Stimulated activated CD8-positive, alpha-beta memory T cell treated with anti-CD3 and anti-CD28 coated beads, Interleukin-12 subunit alpha, Interleukin-12 subunit beta, amount 100 ng/mL, for 4 hours (primary cell): ENCODE measurements around the gene FMNL2.

ENCODE experiments used
- DNase-seq: peaks from one replicate; pipeline ENCODE4 v3.0.0-alpha.2; 2020; ENCODE audit warnings: low read depth

FMNL2 gene

GRCh38 chr2:152339556-152340286 lies 4.7 kb downstream of the FMNL2 start:
- DNase-seq = no peak

DNA sequence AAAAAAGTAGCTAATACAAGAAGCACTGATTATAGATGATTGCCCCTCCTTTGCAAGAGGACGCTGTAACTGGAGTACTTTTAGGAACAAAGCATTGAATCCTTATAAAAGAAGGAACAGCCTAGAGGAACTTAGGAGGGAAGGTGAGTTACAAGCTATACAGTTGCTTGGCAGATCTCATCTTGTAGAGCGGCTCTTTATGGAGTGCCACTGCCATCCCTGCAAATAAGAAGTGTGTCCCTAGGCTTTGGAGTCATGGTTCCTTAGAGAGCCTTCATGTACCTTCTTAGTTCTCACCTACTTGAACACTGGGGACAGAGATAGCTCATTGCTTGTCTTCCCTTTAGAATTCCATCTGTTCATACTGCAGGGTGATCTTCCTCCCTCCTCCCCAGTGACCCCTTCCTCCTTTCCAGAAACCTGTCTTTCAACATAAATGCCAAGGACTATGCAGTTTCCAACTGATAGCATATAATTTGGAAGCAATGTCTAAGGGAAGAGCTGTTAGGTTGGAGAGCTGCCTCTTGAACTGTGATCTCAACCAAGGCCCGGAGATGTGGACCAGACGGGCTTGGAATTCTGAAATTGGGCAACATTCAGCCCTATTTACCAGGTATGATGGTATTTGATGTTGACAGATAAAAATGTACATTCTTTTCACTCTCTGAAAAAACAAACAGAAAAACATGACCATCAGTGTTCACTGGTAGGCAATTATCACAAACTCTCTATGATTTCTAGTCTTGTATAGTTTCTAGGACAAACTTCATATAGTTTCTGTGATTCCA lies 7.5 kb downstream of the FMNL2 start:
- no peak for DNase-seq

DNA sequence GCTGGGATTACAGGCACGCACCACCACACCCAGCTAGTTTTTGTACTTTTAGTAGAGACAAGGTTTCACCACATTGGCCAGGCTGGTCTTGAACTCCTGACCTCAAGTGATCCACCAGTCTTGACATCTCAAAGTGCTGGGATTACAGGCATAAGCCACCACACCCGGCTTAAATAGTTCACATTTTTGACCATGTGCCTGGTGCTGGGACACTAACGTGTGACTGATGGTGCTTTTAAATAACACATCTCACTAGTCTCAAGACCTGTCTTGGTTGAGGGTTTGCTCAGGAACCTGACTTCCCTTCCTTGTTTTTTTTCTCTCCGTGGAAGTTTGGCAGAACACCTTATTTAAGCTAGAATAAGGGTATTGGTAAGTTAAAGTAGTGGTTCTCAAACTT lies 8.5 kb downstream of the FMNL2 start:
- DNase-seq = no peak

DNA sequence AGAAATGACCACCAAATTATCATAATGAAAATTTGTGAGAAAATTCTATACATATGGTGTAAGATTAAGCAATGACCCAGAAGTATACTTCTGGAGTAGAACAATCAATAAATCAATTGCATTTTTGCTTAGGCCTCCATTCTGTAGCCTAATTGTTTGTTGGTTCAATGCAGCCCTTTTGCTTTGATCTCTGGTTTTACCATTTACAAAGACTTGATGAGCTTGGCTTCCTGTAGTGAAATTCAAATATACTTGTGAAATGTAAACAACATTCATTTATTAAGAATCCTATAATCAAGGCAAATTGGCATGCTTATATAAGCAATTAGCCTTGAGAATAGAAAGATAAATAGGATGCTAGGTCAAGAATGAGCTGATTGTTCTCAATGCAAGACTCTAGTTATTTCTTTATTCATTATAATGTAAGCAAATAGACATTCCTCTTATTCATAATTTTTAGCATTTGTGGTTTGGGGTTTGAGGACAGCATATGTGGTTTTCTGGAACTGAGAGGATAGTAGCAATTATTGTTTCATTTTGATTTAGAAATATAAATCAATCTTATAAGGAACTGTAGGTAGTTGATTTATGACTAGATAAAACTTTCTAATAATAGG lies 9.7 kb downstream of the FMNL2 start:
- DNase-seq = no peak

DNA sequence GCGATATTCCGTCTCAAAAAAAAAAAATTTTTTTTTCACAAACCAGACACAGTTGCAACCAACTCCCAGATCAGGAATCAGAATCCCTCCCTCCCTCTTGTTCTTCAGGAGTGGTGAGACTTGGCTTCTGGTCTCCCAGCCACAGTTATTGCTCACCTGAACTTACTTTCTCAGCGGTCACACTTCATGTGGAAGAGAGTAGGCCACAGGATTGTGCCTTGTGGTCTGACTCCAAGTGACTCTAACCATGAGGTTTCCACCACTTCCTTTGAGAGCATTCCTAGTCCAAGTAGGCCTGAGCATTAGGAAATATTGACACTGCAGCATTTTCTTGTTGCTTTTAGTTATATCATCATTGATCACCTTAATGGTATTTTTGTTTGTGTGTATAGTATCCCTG lies 12.1 kb downstream of the FMNL2 start:
- no peak for DNase-seq

DNA sequence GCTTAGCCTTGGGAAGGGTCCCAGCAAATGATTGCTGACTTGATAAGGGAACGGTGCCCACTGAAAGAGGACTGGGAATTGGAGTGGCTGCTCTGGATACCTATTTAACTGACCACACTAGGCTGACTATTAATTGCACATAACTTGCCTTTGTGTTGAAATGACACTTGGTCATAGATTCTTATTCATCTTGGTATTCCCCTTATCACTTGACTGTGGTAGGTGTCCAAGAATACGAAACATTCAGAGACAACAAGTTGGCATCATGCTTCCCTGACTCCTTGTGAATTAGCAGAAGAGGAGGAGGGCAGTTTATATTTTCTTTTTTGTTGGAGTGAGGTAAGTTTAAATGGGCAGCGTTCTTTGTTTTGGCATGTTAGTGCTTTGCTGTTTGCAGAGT lies 13.4 kb downstream of the FMNL2 start:
- DNase-seq = no peak

GRCh38 chr2:152349416-152349815 lies 14.4 kb downstream of the FMNL2 start:
- no peak for DNase-seq

DNA sequence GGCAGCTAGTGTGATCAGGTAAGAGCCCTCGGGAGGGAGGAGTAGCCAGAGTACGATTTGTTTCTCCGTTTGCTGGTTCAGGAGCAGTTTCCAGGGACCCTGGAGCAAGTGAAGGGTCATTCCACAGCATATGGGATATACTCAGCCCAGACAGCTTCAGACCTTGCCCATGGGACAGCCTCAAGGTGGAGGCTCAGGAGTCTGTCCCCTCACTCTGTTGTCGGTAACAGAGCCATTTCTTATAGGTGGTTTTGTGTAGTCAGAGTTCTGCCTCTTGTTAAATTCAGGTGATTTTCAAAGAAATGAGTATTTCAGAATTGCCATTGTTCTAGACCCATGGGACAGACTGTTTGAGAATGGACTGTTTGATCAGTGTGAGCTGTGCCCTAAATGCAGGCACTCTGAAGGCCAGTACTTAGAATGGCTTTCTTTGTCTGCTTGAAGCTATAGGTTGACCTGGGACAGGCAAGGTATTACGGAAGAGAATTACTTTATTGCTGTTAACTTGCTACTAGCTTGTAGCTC lies 15.2 kb downstream of the FMNL2 start:
- DNase-seq = no peak

GRCh38 chr2:152352616-152353015 lies 17.6 kb downstream of the FMNL2 start:
- DNase-seq = no peak

DNA sequence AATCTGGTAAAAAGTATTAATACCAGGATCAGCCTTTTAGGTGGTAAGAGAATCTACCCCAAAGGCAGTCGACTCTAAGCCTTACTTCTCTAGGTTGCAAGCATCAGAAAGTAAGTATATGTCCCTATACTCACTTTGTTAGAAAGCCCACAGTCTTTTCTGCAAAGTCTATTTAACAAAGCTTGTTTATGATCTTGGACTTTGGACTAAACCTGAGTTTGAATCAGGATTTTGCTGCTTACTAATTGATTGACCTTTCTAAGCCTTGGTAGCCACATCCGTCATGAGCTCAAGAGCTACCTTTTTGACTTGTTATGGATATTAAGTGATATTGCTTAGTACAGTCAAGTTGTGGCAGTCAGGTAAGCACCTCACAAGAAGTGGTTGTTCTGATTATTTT lies 18.4 kb downstream of the FMNL2 start:
- DNase-seq = no peak

- no peak for DNase-seq
Measured at GRCh38 chr2:152354069-152354755, 19.2 kb downstream of the FMNL2 start.

- DNase-seq = no peak
Measured at GRCh38 chr2:152354909-152355308, 19.9 kb downstream of the FMNL2 start.

DNA sequence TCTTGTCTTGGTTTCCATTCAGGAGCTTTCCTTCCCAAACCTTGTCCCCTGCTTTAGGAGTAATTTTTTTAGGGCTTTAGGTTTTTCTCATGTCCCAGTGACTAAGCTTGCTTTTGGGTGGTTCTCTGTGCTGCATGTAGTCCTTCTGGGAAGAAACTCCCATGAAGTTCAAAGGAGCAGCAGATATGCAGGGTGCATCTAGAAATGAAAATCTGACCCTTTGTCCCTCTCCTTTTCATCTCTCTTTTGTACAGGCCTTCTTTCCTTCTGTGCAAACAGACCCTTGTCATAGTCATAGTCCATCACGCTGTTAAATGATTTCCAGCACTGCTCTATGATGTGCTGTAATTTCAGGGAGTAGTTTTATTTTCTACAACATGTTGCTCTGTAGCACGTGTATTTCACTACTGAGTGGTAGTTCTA lies 20.4 kb downstream of the FMNL2 start:
- DNase-seq = no peak

GRCh38 chr2:152359573-152360363 lies 24.8 kb downstream of the FMNL2 start:
- no peak for DNase-seq

- DNase-seq = no peak
Measured at GRCh38 chr2:152363936-152364335, 29.0 kb downstream of the FMNL2 start.

DNA sequence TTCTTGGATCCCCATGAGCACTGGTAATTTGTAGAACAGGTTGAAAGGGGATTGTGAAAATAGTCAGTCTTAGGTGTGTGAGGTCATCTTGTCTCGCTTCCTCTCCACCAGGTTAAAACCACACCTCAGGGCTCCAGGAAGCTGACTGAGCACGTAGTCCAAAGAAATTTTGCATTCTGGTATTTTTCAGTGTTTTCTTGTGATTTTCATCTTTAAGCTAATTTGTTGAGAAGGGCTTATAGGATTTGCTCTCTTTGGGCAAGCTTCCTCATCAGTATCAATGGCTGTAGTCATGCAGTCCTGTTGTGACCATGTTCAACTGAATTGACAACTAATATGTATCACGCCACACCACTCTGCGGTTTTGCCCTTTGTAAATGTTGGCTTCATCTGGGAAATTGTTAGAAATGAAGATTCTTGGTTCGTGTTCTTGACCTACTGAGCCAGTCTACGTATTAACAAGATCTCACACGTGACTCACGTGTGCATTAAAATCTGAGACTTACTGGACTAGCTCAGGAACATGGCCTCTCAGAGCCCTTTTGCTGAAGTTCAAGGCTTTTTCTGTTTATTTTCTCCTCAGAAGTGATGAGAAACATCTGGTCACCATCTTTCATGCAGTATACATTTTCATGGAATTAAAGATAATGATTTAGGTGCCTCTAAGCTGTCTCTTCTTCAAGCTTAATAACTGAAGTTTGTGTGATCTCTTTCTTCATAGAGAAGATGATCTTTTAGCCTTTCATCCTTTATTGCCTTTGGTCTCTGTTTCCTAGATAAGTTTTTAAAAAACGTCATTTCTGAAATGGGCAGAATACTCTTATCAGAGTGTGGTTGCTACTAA lies 32.8 kb downstream of the FMNL2 start:
- no peak for DNase-seq

DNA sequence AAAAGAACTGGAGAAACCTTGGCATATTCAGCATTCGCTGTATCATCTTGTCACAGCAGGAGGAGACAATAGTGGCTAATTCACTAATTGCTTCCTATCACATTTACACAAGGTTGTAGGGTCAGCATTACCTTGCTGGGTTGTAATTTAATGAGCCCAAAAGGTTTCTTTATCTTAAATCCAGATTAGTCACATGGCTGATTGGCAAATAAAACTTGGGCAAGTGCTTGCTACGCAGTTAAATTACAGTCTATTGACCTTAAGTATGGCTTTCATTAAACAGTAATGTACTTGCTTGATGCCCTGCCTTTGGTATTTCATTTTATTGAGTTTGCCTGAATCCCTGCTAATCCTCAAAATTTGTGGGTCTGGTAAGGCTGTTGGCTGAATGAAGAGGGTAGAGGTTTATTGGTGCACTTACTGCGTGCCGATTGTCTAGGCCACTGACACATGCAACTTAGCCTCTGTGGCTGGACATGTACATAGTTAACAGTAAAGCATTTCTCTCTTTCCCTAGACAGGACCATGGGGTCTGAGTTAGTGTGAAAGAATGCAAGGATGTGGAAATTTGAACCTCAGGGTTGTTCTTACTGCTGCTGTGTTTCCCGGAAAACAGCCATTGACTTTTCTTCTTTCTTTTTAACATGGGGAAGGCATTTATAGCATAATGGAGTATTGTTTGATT lies 34.3 kb downstream of the FMNL2 start:
- DNase-seq = no peak

GRCh38 chr2:152370783-152371182 lies 35.8 kb downstream of the FMNL2 start:
- no peak for DNase-seq

GRCh38 chr2:152372438-152372984 lies 37.5 kb downstream of the FMNL2 start:
- no peak for DNase-seq

DNA sequence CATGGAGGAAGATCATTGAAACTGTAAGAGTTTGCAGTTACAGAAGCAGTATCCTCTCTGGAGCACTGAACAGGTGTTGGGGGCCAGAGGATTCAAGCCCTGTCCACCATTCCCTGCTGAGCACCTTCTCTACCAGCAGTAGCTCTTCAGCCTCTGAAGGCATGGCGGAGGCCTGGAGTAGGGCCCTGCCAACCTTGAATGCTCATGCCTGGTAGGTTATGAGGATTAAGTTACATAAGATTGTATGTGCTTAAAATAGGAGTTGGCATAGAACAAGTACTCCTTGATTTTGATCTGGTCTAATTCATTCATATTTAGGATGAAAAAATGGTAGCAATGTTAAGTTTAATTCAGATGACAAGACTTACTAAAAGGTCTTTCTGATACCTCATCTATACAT lies 40.2 kb downstream of the FMNL2 start:
- DNase-seq = no peak
